Astrocyte of the spinal cord (primary cell): ENCODE measurements around the gene NSD2.
"Not testable (repeated sequence)": the region's sequence is repeated elsewhere in the genome, so short reads cannot be mapped to it uniquely, and the experiment has no call there.

Experiments used
- DNase-seq: peaks from one replicate; pipeline ENCODE4 v3.0.0; 2011; ENCODE audit warnings: low read depth, low spot score
- H3K4me3 ChIP-seq: 2 replicates; pipeline ENCODE4 v1.5.1; 2011; ENCODE audit warnings: low read depth, mild to moderate bottlenecking, low read length, moderate library complexity
- CTCF ChIP-seq: IDR thresholded peaks from 2 replicates; pipeline ENCODE4 v1.5.1; 2012; ENCODE audit warnings: low read depth, mild to moderate bottlenecking, low read length, inconsistent platforms
- in situ Hi-C: cut with HindIII; loops from 2 replicates; pipeline ENCODE4 v1.10.0; 2017; ENCODE audit warnings: low sequenced_read_pairs

The NSD2 gene

GRCh38 chr4:1841887-1842210, 29.3 kb upstream of the NSD2 start:
- no peak for TF ChIP-seq CTCF
- H3K4me3 ChIP-seq, result no peak overlapping the region
- DNase-seq, result no peak
- in situ Hi-C loops, result no loop called here

GRCh38 chr4:1842339-1842895, 28.8 kb upstream of the NSD2 start:
- no peak for DNase-seq
- in situ Hi-C loops, result no loop called here
- peak; percentile 17 for TF ChIP-seq CTCF
- no peak overlapping the region for H3K4me3 ChIP-seq

- no peak overlapping the region for H3K4me3 ChIP-seq
- TF ChIP-seq CTCF, result no peak
- in situ Hi-C loops, result no loop called here
- peak; percentile 83 for DNase-seq
These were observed 28.2 kb upstream of the NSD2 start for GRCh38 chr4:1842993-1843448.

- H3K4me3 ChIP-seq, result no peak overlapping the region
- TF ChIP-seq CTCF, result no peak
- no peak for DNase-seq
- in situ Hi-C loops, result no loop called here
These were observed 27.3 kb upstream of the NSD2 start for GRCh38 chr4:1843852-1844251.

- H3K4me3 ChIP-seq, in situ Hi-C loops, DNase-seq: not testable (repeated sequence)
These were observed 26.6 kb upstream of the NSD2 start for GRCh38 chr4:1844618-1845017.

GRCh38 chr4:1846580-1846979, 24.6 kb upstream of the NSD2 start:
- DNase-seq, result no peak
- in situ Hi-C loops, result no loop called here
- TF ChIP-seq CTCF, result no peak

GRCh38 chr4:1850276-1850675, 20.9 kb upstream of the NSD2 start:
- TF ChIP-seq CTCF, result no peak
- no peak for DNase-seq
- no peak overlapping the region for H3K4me3 ChIP-seq
- in situ Hi-C loops, result no loop called here

More at GRCh38 chr4:1846580-1846979, 24.6 kb upstream of the NSD2 start:
- no peak overlapping the region for H3K4me3 ChIP-seq
